Stimulated activated CD4-positive, alpha-beta T cell treated with anti-CD3 and anti-CD28 coated beads, Interleukin-12 subunit alpha, Interleukin-12 subunit beta, amount 100 ng/mL, for 24 hours (primary cell): ENCODE measurements around the gene TNFSF15.

Experiments
- DNase-seq, 2 experiments: peaks; one replicate each; pipeline ENCODE4 v3.0.0-alpha.2; 2020; ENCODE audit warnings: low read depth in 2 of 2

The TNFSF15 gene

GRCh38 chr9:114825126-114825795 lies 19.4 kb upstream of the TNFSF15 start:
- DNase-seq = no peak

- no peak for DNase-seq
These were observed 18.3 kb upstream of the TNFSF15 start for GRCh38 chr9:114824110-114824509.

GRCh38 chr9:114823441-114823840 lies 17.6 kb upstream of the TNFSF15 start:
- DNase-seq = no peak

- DNase-seq = no peak
These were observed 16.9 kb upstream of the TNFSF15 start for GRCh38 chr9:114822708-114823107.

- DNase-seq = no peak
These were observed 15.1 kb upstream of the TNFSF15 start for GRCh38 chr9:114820776-114821501.

- DNase-seq = no peak
These were observed 12.3 kb upstream of the TNFSF15 start for GRCh38 chr9:114818178-114818577.

- DNase-seq = no peak
These were observed 8.0 kb upstream of the TNFSF15 start for GRCh38 chr9:114813717-114814418.

- DNase-seq = no peak
These were observed 6.3 kb upstream of the TNFSF15 start for GRCh38 chr9:114811966-114812636.

GRCh38 chr9:114811301-114811700 lies 5.5 kb upstream of the TNFSF15 start:
- DNase-seq = no peak

GRCh38 chr9:114810614-114811013 lies 4.8 kb upstream of the TNFSF15 start:
- DNase-seq = no peak

- no peak for DNase-seq
These were observed 674 bp upstream of the TNFSF15 start for GRCh38 chr9:114806526-114806900.

GRCh38 chr9:114804505-114804904 lies 1.3 kb downstream of the TNFSF15 start:
- no peak for DNase-seq

GRCh38 chr9:114803479-114804265 lies 2.2 kb downstream of the TNFSF15 start:
- DNase-seq = no peak

GRCh38 chr9:114799925-114800324 lies 5.9 kb downstream of the TNFSF15 start:
- no peak for DNase-seq

- no peak for DNase-seq
These were observed 6.4 kb downstream of the TNFSF15 start for GRCh38 chr9:114799441-114799840.

GRCh38 chr9:114798780-114799427 lies 6.9 kb downstream of the TNFSF15 start:
- DNase-seq = no peak

GRCh38 chr9:114798101-114798500 lies 7.7 kb downstream of the TNFSF15 start:
- DNase-seq = no peak

GRCh38 chr9:114792396-114792795 lies 13.4 kb downstream of the TNFSF15 start:
- no peak for DNase-seq

- no peak for DNase-seq
These were observed 14.1 kb downstream of the TNFSF15 start for GRCh38 chr9:114791736-114792135.

GRCh38 chr9:114791312-114791711 lies 14.5 kb downstream of the TNFSF15 start:
- no peak for DNase-seq

GRCh38 chr9:114790521-114790920 lies 15.3 kb downstream of the TNFSF15 start:
- DNase-seq = no peak
